Activated T-helper 2 cell treated with anti-CD3 and anti-CD28 coated beads, Interferon-gamma antibody, Interleukin-2, Interleukin-4, amounts not matched to agents 10 μg/mL and 5 μg/mL and 100 μg/mL, durations not matched to agents 14 hours and 24 hours and 36 hours (primary cell): ENCODE measurements around the gene SLC25A34. TPM values are rescaled to one million over a fixed set of nuclear protein-coding genes. Genes with fewer than 3 reads are reported as not detected.

Experiments used
- DNase-seq: peaks from one replicate; pipeline ENCODE4 v3.0.0; 2021; ENCODE audit warnings: low spot score
- H3K27ac Mint-ChIP-seq: one replicate; pipeline ENCODE4 v1.8.0; 2021; ENCODE audit warnings: mixed read lengths
- H3K27me3 Mint-ChIP-seq: one replicate; pipeline ENCODE4 v1.8.0; 2021; ENCODE audit warnings: low read depth, mixed read lengths
- H3K36me3 Mint-ChIP-seq: one replicate; pipeline ENCODE4 v1.8.0; 2021; ENCODE audit warnings: low read depth, mixed read lengths
- H3K4me1 Mint-ChIP-seq: one replicate; pipeline ENCODE4 v1.8.0; 2021; ENCODE audit warnings: low read depth, mixed read lengths
- H3K4me3 Mint-ChIP-seq: one replicate; pipeline ENCODE4 v1.8.0; 2021; ENCODE audit warnings: low read depth, mild to moderate bottlenecking, moderate library complexity, mixed read lengths
- H3K9me3 Mint-ChIP-seq: one replicate; pipeline ENCODE4 v1.8.0; 2021; ENCODE audit warnings: mixed read lengths
- intact Hi-C: fragments of 100-400 bp; cut with micrococcal nuclease; formaldehyde crosslinking; loops from one replicate; pipeline ENCODE4 v1.15.1; 2023
- total RNA-seq: library from RNA; stranded (reverse); gene quantifications from 2 replicates; pipeline ENCODE4 v1.2.3, GENCODE V29; 2022

Gene SLC25A34
- total RNA-seq, 1 donor from 2014 or later = 1.6 TPM

DNA sequence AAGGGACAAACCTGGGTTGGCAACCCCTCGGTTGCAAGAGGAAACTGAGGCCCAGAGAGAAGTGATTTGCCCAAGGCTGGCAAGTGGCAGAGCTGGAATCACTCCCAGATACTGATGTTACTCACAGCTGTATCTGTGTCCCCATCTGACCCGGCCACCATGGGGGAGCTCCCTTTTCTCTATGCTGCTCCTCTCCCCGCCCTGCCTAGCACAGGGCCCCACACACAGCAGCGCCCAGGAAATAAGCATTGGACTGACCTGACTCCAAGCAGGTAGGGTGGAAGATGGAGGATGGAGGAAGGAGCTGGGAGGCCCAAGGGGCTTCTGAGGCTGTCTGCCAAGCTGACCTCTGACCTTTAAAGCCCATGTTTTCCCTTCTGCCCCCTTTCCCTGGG, 19.6 kb downstream of the SLC25A34 start:
- Mint-ChIP-seq H3K27me3 (peaks cover 30% of the 10 kb centered on the region), H3K9me3 (no peaks in the 10 kb centered on the region), H3K36me3 (no peaks in the 10 kb centered on the region), H3K4me1 (peaks cover 2% of the 10 kb centered on the region), H3K4me3 (no peak overlapping the region), H3K27ac (no peak overlapping the region)
- DNase-seq = no peak
- intact Hi-C loops = no loop called here

GRCh38 chr1:15756143-15757015, 20.3 kb downstream of the SLC25A34 start:
- DNase-seq = no peak
- Mint-ChIP-seq H3K9me3 (no peaks in the 10 kb centered on the region), H3K4me3 (no peak overlapping the region), H3K27me3 (peaks cover 38% of the 10 kb centered on the region), H3K36me3 (no peaks in the 10 kb centered on the region), H3K4me1 (peaks cover 2% of the 10 kb centered on the region), H3K27ac (no peak overlapping the region)
- intact Hi-C loops = no loop called here

GRCh38 chr1:15757016-15757543, 21.0 kb downstream of the SLC25A34 start:
- H3K27ac Mint-ChIP-seq = no peak overlapping the region
- intact Hi-C loops = no loop called here
- peaks cover 42% of the 10 kb centered on the region for H3K27me3 Mint-ChIP-seq
- no peak overlapping the region for H3K4me3 Mint-ChIP-seq
- DNase-seq = no peak
- peaks cover 2% of the 10 kb centered on the region for H3K4me1 Mint-ChIP-seq
- no peaks in the 10 kb centered on the region for H3K36me3 Mint-ChIP-seq
- H3K9me3 Mint-ChIP-seq = no peaks in the 10 kb centered on the region

GRCh38 chr1:15757575-15758342, 21.7 kb downstream of the SLC25A34 start:
- H3K27me3 Mint-ChIP-seq = peaks cover 47% of the 10 kb centered on the region
- H3K36me3 Mint-ChIP-seq = no peaks in the 10 kb centered on the region
- DNase-seq = no peak
- intact Hi-C loops = no loop called here
- H3K4me3 Mint-ChIP-seq = peak overlapping the region; percentile 60
- H3K27ac Mint-ChIP-seq = no peak overlapping the region
- peaks cover 2% of the 10 kb centered on the region for H3K4me1 Mint-ChIP-seq
- H3K9me3 Mint-ChIP-seq = no peaks in the 10 kb centered on the region

DNA sequence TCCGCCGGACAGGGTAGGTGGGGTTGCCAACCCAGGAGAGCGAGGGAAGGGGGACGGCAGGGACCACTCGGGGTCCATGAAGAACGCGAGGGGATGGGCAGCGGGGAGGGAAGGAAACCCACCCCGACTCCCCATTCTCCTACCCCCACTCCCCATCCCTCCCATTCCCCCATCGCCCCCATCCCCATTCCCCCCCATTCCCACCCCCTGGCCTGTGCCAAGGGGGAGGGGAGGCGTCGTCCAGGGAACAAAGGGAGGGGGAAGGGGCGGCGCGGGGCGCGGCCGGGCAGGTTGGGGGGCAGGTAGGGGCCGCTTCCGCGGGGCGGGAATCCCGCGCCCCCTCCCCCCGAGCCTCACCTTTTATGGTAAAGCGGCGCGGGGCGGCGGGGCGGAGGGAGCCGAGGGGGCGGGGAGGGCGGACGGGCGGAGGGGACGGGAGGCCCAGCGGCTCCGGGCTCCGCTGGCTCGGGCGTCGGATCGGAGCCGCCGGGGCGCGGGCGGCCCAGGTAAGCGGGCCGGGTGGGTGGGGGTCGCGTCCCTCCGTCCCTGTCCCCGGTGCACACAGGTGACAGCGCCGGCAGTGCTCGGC, 22.4 kb downstream of the SLC25A34 start, which contains the start of gene FBLIM1:
TSS of gene FBLIM1 (plus strand) at position 453 of the 589 bp plus-strand sequence. CDS start 6,189 bp downstream, outside the sequence.
- Mint-ChIP-seq H3K27ac (no peak within 1 kb of the TSS), H3K27me3 (peaks cover 47% of the 10 kb centered on the region), H3K4me1 (peaks cover 2% of the 10 kb centered on the region), H3K4me3 (peak within 1 kb of the TSS; percentile 60), H3K9me3 (no peaks in the 10 kb centered on the region), H3K36me3 (no peaks in the 10 kb centered on the region)
- intact Hi-C loops = no loop called here
- no peak for DNase-seq

- Mint-ChIP-seq H3K4me3 (no peak overlapping the region), H3K27me3 (peaks cover 47% of the 10 kb centered on the region), H3K36me3 (no peaks in the 10 kb centered on the region), H3K27ac (no peak overlapping the region), H3K9me3 (no peaks in the 10 kb centered on the region), H3K4me1 (peaks cover 2% of the 10 kb centered on the region)
- DNase-seq = no peak
- intact Hi-C loops = no loop called here
Measured at GRCh38 chr1:15758953-15759661, 23.0 kb downstream of the SLC25A34 start.

DNA sequence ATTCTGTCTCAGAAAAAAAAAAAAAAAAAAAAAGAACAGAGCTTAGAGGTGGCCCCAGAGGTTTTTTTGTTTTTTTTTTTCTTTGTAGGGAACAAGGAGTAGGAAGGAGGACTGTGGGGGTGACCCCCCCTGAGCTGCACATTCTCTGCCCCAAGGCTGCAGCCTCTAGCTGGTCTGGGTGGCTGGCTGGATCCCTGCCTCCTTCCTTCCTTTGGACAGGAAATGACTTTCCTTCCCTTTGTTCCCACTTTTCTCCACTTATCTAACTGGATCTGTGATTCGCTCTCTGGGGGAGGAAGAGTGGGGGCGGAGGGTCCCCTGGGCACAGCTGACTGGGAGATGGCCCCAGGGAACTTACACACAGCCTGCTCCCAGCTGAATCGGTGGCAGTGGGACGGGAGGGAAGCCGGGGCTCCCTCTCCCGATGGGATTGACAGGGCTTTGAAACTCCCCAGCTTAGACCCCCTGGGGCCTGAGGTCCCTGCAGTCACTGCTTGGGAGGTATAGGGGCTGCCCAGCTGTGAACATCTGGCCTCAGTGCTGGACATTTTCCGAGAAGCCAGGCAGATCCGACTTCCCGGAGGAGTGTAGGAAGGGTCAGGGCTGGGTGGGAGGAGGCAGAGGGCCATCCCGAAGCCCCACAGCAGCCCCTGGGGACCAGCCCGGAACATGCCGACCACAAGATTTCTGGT, 24.6 kb downstream of the SLC25A34 start:
- Mint-ChIP-seq H3K4me1 (peaks cover 2% of the 10 kb centered on the region), H3K4me3 (no peak overlapping the region), H3K27ac (no peak overlapping the region), H3K27me3 (peaks cover 46% of the 10 kb centered on the region), H3K36me3 (no peaks in the 10 kb centered on the region), H3K9me3 (no peaks in the 10 kb centered on the region)
- intact Hi-C loops = no loop called here
- DNase-seq = no peak

DNA sequence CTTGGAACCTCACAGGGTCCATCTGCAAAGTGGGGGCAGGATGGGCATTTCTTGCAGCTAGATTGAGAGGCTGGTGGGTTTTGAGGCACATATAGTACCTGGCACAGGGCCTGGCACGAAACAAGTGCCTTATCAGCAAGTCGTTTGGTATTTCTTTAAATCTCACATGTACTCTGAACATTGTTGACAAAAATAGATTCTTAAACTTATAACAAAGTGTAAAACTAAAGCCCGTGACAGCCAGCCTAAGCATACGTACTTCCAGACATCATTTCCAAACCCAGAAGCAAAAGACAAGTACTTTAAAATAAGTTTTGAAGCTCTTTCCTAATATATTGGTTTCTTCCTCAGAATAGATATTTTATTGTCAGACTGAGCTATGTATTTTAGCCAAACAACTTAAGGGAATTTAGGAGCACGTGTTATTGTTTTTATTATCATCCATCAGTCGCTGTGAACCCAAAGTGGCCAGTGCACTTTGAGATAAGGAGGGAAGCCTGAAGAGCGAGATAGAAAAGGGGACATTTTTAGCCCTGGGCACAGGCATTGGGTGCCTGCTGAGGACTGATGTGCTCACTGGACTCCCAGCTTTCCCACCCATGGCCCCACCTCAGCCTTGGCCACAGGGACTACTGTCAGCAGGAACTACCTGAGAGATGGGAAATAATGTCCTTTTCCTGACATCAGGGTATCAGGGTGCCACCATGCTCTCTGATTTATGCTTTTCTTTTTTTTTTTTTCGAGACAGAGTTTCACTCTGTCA, 25.5 kb downstream of the SLC25A34 start:
- Mint-ChIP-seq H3K27ac (no peak overlapping the region), H3K9me3 (no peaks in the 10 kb centered on the region), H3K27me3 (peaks cover 41% of the 10 kb centered on the region), H3K4me1 (peaks cover 2% of the 10 kb centered on the region), H3K4me3 (no peak overlapping the region), H3K36me3 (no peaks in the 10 kb centered on the region)
- intact Hi-C loops = no loop called here
- DNase-seq = no peak

GRCh38 chr1:15762546-15762945, 26.5 kb downstream of the SLC25A34 start:
- H3K36me3 Mint-ChIP-seq = no peaks in the 10 kb centered on the region
- DNase-seq = no peak
- peaks cover 32% of the 10 kb centered on the region for H3K27me3 Mint-ChIP-seq
- intact Hi-C loops = no loop called here
- H3K27ac Mint-ChIP-seq = no peak overlapping the region
- H3K9me3 Mint-ChIP-seq = no peaks in the 10 kb centered on the region
- H3K4me3 Mint-ChIP-seq = no peak overlapping the region
- H3K4me1 Mint-ChIP-seq = peaks cover 2% of the 10 kb centered on the region

- Mint-ChIP-seq H3K27ac (no peak overlapping the region), H3K36me3 (no peaks in the 10 kb centered on the region), H3K4me3 (no peak overlapping the region), H3K9me3 (no peaks in the 10 kb centered on the region), H3K4me1 (peaks cover 2% of the 10 kb centered on the region), H3K27me3 (peaks cover 27% of the 10 kb centered on the region)
- intact Hi-C loops = no loop called here
- DNase-seq = no peak
Measured at GRCh38 chr1:15764269-15764764, 28.3 kb downstream of the SLC25A34 start.

- DNase-seq = no peak
- Mint-ChIP-seq H3K4me1 (no peaks in the 10 kb centered on the region), H3K9me3 (no peaks in the 10 kb centered on the region), H3K4me3 (no peak overlapping the region), H3K36me3 (no peaks in the 10 kb centered on the region), H3K27me3 (peaks cover 22% of the 10 kb centered on the region), H3K27ac (no peak overlapping the region)
- intact Hi-C loops = no loop called here
Measured at GRCh38 chr1:15764890-15765289, 28.8 kb downstream of the SLC25A34 start.
